ENCODE data around the gene TRIM63.

TRIM63 gene

DNA sequence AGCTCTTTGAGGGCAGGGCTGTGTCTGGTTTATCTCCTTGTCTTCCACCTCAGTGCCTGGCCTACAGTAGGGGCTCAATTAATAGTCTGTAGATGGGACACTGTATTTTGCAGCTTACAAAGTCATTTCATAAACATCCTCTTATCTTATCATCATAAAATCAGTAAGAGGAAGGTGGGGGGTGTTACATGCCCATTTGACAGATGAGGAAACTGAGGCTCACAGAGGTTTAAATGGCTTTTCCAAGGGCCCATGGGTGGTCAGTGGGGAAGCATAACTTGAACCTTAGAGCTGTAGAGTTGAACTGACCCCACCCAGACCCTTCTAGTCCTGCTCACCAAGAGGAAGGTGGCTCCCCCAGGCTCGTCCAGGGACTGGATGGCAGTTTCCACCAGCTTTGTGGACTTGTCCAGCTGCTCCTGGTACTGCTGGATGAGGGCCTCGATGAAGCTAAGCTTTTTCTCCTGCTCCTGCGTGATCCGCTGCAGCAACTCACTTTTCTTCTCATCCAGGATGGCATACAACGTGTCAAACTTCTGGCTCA is 9.3 kb downstream of the TRIM63 start:
- no peak for DNase-seq

DNA sequence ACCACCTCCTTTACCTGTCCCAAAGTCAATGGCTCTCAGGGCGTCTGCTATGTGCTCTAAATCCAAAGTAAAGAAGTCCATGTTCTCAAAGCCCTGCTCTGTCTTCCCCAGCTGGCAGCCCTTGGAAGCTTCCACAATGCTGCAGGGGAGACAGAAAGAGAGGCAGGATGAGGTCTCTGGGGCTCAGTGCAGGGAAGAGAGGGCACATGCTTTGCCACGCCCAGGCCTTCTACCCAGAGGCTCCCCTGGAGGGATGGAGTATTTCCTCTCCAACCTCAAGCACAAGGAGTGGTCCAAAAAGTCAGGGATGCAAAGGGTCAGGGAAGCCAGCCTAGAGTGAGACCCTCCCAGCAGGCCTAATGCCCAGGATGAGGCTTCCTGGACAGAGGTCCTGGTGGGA is 10.2 kb downstream of the TRIM63 start:
- DNase-seq, result no peak

DNA sequence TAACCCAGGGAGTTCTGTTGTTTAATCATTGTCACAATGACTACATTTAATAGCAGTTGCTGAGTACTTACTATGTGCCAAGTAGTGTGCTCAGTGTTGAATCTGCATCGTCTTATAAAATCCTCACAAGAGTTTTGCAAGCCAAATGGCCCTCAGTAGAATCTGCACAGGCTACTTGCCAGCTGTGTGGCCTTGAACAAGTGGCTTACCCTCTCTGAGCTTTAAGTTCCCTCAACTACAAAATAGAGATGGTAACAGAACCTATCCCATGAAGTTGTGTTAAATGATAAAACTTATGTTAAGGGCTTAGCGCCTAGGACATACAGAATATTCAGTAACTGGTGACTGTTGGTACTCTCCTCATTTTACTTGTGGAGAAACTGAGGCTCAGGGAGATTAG is 12.4 kb downstream of the TRIM63 start:
- DNase-seq, result no peak

DNA sequence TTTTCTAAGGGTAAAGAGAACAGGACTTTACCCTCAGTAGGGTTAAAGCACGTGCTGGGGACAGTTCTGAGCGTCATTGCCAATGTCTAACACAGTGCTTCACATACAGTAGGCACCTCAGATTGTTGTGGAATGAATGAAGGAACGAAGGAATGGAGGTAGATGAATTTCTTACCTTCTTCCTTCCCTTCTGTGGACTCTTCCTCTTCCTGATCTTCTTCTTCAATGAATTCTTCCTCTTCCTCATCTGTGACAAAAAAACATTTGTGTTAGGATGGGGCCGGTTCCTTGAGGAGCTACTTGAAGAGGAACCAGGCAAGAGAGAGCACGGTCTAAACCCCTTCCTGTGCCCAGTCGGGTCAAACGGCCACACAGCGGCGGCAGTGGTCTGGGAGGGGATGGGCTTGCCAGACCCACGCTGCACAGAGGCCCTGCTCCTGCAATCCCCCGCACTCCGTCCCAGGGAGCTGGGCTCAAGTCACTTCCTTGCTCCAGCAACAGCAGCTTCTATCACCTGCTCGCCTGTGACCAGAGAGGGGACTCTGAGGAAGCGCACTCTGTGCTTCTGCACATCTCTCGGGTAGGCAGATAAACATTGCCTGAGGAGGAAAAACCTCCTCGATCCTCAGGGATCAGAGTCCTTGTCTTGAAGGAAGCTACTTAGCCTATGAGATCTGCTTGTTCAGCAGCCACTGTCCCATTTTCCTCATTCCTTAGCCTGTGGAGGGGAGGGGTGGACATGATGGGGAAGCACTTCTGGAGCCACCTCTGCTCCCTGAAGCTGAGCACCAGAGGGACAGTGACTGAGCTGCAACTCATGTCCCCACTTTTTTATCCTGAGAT is 13.5 kb downstream of the TRIM63 start:
- DNase-seq, result no peak

DNA sequence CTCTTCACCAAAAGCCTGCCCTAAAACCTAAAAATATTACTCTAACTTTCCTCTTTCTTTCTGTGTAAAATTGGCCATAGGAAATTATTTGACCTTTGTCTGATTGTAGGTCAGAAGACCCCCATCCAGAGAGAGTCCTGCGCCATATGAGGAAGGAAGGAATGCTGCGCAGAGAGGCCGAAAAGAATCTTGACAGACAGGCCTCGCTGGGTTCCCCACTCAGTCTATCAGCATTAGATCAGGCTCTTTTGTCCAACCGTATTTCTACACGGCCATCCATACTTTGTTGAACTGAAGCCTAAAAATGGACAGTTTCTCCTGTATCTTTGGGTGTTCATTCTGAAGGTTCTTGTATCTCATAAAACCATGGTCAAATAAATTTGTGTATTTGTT is 17.2 kb downstream of the TRIM63 start:
- DNase-seq, result no peak

DNA sequence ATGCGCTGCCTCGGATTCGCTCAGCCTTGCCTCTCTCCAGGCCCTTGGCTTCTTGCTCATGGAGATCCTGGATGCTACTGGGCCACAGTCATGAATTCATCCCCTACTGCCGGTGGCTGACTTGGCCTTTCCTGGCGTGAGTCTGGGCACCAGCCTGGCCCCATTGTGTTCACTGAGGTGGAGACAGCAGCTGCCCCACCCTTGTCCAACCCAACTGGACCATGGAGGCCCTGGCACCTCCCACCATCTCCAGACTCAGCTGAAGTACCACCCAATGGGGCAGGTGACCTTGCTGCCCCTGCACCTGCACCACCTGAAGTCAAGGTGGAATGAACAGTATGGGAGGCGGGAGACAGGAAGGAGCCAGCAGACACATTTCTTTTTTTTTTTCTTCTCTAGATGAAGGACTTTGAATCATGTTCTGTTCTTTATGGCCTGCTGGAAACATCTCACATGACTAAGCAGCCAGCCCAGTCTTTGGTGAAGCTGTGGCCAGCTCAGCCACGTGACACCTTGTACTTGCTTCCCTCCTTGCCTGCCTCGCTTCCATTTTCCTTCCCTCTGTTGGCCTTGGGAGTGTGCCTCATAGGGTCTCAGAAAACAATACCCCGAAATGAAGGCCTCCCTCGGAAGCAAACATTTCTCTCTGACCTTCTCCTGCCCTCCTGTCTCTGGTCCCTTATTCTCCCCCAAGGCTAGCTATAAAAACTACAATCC is 17.7 kb downstream of the TRIM63 start:
- DNase-seq, result no peak

DNA sequence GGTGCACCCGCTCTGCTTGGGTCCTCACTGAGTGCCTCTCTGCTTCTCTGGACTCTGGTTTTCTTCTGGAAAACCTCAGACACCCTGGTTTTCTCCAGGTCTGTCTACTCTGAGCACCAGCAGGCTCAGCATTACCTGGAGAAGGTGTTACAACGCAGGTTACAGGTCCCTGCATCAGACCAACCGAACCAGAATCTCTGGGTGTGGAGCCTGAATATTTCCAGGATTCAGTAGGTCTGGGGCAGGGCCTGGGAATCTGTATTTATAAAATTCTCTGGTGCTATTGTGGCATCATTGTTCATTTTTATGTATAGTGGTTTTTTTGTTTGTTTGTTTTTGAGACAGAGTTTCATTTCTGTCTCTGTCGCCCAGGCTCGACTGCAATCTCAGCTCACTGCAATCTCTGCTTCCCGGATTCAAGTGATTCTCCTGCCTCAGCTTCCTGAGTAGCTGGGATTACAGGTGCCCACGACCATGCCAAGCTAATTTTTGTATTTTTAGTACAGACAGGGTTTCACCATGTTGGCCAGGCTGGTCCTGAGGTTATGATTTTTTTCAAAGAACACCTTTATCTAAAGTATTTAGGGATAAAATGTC is 20.1 kb downstream of the TRIM63 start:
- no peak for DNase-seq

DNA sequence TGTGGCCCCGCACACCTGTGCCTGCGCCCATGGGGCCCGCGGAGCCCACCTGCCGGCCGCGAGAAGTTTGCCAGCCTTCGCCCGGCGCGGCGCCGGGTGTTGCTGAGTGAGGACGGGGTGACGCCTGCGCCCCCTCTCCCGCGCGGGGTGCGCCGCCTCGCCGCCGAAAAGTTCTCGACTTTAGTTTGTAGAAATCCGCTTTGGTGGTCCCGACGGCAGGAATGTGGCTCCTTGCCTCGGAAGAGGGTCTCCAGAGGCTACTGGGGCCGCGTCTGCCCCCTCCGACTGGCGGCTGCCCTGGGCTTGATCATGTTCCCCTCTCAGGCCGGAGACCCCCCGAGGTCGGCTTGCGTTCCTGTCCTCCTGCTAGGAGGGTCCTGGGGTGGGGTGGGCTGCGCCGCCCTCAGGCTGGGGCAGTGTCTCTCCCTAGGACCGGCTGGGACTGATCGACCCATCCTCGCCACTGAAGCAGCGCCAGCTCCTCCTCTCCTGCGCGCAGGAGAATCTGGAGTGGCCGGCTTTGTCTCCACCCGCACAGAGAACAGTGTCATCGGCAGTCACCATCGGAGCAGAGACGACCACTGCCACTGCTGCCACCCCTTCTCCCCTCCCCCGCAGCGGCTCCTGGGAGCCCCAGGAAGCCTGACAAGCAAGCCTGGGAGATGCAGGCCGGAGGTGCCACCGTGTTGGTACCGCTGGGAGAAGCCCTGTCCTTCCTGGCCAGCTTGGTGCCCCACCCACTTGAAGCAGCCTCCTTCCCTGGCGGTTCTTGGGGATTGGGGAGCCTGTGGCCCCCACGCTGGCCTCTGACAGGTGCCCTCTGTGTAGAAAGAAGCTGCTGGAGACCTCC is 21.0 kb downstream of the TRIM63 start:
- DNase-seq, result no peak

DNA sequence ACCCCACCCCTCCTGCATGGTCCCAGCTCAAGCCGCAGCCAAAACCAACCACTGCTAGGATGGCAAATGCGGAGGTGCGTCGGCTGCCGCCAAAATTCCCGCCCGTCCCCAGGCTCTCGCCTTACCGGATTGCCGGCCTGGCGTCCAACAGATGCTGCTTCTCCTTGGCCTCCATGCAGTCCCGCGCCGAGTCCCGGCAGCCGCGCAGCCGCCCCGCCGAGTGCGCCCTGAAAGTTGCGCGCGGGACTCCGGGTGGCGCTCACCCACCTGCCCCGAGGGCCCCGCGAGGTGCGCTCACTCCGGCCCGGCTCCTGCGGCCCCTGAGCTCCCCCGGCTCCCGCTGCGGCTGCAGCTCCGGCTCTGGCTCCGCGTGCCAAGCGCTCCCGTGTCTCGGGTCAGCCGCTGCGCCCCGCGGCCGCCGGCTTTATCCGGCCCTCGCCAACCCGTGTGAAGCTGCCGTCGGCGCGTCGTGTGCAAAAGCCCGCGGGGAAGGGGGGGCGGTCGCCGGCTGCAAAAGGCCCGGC is 21.6 kb downstream of the TRIM63 start, which contains the start of gene SLC30A2:
Gene SLC30A2 (minus strand): TSS at position 397 of the 524 bp plus-strand sequence. CDS start 222 bp downstream, at position 175.
- no peak for DNase-seq

DNA sequence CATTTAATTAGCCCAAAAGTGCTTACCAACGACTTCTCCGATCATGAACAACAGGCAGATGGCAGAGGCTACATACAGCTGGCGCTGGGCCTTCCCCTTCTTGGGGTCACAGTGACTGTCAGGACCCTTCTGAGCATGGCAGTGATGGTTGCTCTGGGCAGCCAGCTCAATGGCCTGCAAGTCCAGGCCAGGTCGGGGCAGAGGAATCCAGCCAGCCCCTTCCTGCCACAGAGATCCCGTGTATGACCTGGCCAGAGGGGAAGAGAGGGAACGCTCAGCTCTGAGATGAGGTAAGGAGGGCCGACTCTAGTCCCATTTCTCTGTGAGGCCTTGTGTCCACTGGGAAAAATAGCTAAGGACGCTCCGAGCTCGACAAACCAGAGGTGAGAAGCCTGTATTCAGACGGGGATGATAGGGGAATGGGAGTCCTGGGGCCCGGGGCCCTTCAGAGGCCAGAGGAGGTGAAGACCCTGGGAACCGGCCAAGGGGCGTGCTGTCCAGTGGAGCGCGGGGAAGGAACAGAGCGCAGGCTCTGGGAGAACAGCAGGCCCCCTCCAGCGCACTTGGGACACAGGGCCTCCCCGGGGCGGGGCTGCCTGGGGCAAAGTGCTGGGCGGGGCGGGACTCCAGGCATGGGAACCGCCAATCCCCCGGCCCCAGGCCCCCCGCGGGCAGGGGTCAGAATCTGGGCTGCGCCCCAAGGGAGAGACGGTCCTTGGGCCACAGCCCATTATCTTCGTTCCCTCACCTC is 22.3 kb downstream of the TRIM63 start:
- no peak for DNase-seq

DNA sequence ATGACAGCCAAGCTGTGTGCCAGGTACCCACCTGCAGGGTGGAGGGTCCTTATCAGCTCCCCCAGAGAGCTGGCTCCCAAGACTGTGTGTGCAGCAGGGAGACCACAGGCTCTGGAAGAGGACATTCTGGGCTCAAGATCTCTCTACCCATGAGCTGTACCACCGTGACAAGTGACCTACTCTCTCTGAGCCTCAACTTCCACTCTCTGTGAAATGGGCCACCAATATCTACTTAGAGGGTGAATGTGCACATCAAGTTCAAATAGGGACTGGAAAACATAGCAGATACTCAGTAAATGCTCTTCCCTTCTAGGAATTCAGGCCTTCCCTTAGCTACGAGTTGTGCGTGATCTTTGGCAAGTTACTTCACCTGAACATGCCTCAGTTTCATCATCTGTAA is 23.0 kb downstream of the TRIM63 start:
- DNase-seq, result no peak

DNA sequence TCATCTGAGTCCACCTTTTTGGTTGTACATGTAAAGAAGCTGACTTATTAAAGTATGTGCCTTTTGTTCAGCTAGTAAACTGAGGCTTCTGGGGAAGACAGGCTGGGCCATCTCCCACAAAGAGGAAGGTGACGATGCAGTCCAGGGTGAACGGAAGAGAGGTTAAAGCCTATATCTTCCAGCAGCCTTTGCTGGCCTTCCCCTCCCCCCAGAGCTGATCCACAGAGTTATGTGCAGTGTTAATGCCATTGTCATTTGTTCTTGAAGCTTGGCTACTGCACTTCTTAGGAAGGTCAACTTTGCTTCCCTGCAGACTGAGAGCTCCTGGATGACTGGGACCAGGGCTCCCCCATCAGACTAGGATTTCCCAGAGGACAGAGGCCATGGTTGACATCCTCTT is 23.7 kb downstream of the TRIM63 start:
- no peak for DNase-seq

DNA sequence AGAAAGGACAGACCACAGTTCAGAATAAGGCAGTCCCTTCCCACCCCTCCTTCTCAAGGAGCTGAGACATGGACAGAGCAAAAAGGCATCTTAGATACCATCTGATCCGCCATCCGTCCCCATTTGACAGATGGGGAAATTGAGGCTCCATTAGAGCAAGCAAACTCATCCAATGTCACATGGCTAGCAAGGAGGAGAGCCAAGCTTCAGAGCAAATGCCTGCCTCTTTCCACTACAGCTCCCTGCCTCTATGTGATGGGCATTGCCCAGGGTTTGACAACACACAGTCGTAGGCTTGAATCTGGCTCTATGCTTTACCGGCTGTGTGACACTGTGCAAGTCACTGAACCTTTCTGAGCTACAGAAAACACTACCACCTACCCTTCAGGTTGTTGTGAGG is 25.5 kb downstream of the TRIM63 start:
- DNase-seq, result no peak

DNA sequence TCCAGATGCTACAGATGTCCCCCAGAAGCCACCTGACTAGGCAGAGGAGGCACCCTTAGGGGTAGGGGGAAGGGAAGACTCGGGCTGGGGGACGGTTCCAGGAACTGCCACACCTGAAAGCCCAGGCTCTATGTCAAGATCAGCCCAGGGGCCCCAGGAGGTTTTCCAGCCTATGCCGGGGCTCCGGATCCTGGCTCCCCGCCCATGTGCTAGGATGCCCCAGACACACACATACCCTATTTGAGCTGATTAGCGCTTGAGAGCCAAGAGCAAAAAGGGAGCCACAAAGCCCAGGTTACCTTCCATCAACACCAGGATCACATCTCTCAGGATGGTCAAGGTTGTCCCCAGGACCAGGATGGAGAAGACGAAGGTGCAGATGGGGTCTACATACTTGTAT is 26.0 kb downstream of the TRIM63 start:
- DNase-seq, result no peak

DNA sequence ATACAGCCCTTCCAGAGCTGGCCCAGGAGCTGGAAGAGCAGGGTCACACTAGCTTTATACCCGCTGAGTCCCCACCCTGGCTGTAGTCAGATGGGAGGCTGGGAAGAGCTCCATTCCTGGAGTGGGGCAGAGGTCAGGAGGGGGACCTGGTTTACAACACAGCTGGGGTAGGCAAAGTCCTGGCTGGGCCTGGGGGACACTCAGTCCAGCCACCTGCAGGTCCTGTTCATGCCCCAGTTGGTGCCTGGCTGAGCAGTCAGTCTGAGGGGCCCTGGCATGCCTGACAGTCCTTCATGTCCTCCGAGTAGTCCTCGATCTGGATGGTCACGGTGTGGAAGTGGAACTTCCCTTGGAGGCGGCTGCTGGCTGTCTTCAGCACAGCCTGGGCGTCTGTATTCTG is 28.5 kb downstream of the TRIM63 start:
- DNase-seq, result no peak

DNA sequence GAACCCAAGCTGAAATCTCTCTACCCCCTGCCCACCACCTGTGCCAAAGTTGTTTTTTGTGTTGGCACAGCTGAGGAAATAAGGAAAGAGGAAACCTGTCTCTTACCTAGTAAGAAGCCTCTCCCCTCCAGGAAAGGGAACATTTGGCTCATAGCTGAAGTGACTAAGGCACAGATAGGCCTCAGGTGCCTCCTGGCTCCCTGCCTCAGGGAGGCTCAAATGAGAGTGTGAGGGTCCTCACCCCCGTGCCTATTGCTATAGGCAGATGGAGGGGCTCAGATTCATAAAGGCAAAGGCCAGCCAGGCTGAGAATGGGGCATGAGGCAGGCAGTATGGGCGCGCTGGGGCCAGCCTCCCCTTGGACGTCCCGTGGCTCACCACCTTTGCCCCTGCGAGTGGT is 29.0 kb downstream of the TRIM63 start:
- DNase-seq, result no peak

DNA sequence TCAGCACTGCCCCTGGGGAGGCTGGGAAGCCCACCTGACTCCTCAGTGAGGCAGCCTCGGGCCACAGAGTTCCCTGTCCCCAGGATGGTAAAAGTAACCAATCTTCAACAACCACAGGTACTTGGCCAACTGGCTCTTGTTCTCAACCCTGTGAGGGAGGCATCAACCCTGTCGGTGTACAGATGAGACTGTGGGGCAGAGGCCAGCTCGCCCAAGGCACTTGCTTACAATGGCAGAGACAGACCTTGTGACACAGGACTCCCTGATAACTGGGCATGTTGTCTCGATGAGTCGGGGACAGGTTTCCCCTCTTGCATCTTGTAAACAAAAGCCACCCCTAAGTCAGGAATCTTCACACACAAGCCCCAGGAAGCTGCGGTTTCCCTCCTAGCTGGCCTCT is 29.5 kb downstream of the TRIM63 start:
- DNase-seq, result no peak

DNA sequence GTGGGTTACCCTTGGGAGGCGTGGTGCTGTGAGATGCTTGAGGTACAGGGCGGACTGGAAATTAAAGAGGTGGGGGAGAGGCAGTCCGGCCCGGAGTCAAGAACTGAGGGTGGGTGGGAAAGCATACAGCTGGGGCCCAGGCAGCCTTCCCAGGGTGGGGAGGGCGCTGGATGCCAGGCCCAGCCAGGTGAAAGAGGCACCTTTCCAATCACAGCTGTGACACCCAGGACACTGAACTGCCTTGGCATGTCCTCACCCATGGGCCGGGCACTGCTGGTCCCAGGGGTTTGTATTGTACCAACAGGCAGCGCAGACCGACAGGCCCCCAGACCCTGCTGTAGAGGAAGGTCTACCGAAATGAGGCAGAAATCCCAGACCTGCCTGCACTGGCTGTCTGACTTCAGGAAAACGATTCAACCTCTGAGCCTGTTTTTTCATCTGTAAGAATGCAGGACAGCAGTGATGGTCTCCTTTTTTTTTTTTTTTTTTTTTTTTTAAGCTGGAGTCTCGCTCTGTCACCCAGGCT is 30.6 kb downstream of the TRIM63 start:
- DNase-seq, result no peak

DNA sequence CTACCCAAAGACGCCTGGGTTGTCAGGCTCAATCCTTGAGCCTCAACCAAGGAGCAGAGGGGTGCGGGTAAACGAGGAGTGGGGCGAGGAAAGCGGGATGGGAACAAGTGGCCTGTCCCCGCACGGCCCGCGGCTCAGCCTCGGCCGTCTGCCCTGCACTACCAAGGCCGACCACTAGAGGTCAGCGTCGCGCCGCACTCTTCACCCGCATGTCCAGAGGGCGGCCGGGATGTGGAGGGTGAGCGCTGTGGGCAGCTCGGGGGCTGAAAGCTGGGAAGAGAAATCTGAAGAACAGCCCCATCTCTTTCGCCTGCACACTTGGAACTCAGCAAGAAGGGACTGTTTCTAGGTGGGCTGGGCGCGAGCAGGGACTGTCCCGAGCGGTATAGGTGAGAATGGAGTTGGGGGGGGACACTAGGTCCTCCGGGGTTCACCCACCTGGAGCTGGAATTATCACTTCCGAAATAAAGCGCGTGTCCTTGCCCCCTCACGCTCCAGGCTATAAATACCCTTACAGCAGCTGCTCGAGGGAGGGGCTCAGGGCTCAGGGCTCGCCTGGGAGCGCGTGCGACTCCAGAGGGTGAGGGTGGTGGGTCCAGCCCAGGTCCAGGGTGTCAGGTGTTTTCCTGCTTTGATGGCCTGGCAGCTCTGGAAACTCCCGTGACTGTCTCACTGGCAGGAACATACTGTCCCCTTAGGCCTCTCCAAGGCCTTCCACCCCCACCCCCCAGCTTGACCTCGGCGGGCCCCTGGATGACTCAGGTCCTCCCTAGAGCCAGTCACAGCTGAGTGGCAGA is 31.3 kb downstream of the TRIM63 start:
- DNase-seq, result peak in 50 of 56 donors; percentile 18 to 87 (median 64)

Measured in nucleus accumbens (tissue), 56 donors.